ENCODE data around the gene ZFYVE28.

The ZFYVE28 gene

GRCh38 chr4:2396781-2397368 lies 21.6 kb downstream of the ZFYVE28 start:
- no peaks in the 10 kb centered on the region for H3K9me3 ChIP-seq (ENCODE audit: insufficient read depth, low read length)
- H3K79me2 ChIP-seq (ENCODE audit: insufficient read depth, low read length) = no peaks in the 10 kb centered on the region

GRCh38 chr4:2395584-2395983 lies 22.9 kb downstream of the ZFYVE28 start:
- Histone ChIP-seq H3K27me3 (ENCODE audit: low read length) (no peaks in the 10 kb centered on the region), H3F3A (ENCODE audit: insufficient read depth) (no peaks in the 10 kb centered on the region), H3K9ac (ENCODE audit: low read length) (no peak overlapping the region), H3K9me3 (ENCODE audit: insufficient read depth, low read length) (no peaks in the 10 kb centered on the region), H3K79me2 (ENCODE audit: insufficient read depth, low read length) (no peaks in the 10 kb centered on the region), H2AFZ (ENCODE audit: low read depth, low read length, severe bottlenecking) (no peak overlapping the region), H3K9me2 (replicated peaks; ENCODE audit: insufficient read depth, low read length) (no peaks in the 10 kb centered on the region), H3K4me2 (ENCODE audit: low read depth, low read length, poor library complexity, severe bottlenecking) (no peak overlapping the region), H3K4me3 (ENCODE audit: insufficient read depth, low read length, poor library complexity, severe bottlenecking) (no peak overlapping the region), H4K20me1 (ENCODE audit: low read depth, low read length) (no peaks in the 10 kb centered on the region), H3K27ac (ENCODE audit: low read depth, low read length) (no peak overlapping the region), H3K36me3 (ENCODE audit: low read length) (no peaks in the 10 kb centered on the region)
- TF ChIP-seq EZH2phosphoT487 (conservative IDR thresholded peaks at IDR 0.05; ENCODE audit: low read length) (no peak), CTCF (IDR thresholded peaks at IDR 0.05; ENCODE audit: insufficient read depth, low read length, poor library complexity, severe bottlenecking) (no peak)

More at GRCh38 chr4:2396781-2397368, 21.6 kb downstream of the ZFYVE28 start:
- H3K4me3 ChIP-seq (ENCODE audit: insufficient read depth, low read length, poor library complexity, severe bottlenecking) = no peak overlapping the region
- H3K9ac ChIP-seq (ENCODE audit: low read length) = no peak overlapping the region
- no peak overlapping the region for H3K27ac ChIP-seq (ENCODE audit: low read depth, low read length)
- no peak overlapping the region for H2AFZ ChIP-seq (ENCODE audit: low read depth, low read length, severe bottlenecking)
- no peaks in the 10 kb centered on the region for H4K20me1 ChIP-seq (ENCODE audit: low read depth, low read length)
- H3K9me2 ChIP-seq (replicated peaks; ENCODE audit: insufficient read depth, low read length) = no peaks in the 10 kb centered on the region
- TF ChIP-seq EZH2phosphoT487 (conservative IDR thresholded peaks at IDR 0.05; ENCODE audit: low read length) = no peak
- no peak for TF ChIP-seq CTCF (IDR thresholded peaks at IDR 0.05; ENCODE audit: insufficient read depth, low read length, poor library complexity, severe bottlenecking)
- no peaks in the 10 kb centered on the region for H3K36me3 ChIP-seq (ENCODE audit: low read length)
- H3K4me2 ChIP-seq (ENCODE audit: low read depth, low read length, poor library complexity, severe bottlenecking) = no peak overlapping the region
- H3F3A ChIP-seq (ENCODE audit: insufficient read depth) = no peaks in the 10 kb centered on the region
- no peaks in the 10 kb centered on the region for H3K27me3 ChIP-seq (ENCODE audit: low read length)

GRCh38 chr4:2395038-2395437 lies 23.4 kb downstream of the ZFYVE28 start:
- Histone ChIP-seq H3K4me2 (ENCODE audit: low read depth, low read length, poor library complexity, severe bottlenecking) (no peak overlapping the region), H3K27ac (ENCODE audit: low read depth, low read length) (no peak overlapping the region), H3K27me3 (ENCODE audit: low read length) (no peaks in the 10 kb centered on the region), H3K9me3 (ENCODE audit: insufficient read depth, low read length) (no peaks in the 10 kb centered on the region), H3K9ac (ENCODE audit: low read length) (no peak overlapping the region), H3F3A (ENCODE audit: insufficient read depth) (no peaks in the 10 kb centered on the region), H3K36me3 (ENCODE audit: low read length) (no peaks in the 10 kb centered on the region), H3K4me3 (ENCODE audit: insufficient read depth, low read length, poor library complexity, severe bottlenecking) (no peak overlapping the region), H4K20me1 (ENCODE audit: low read depth, low read length) (no peaks in the 10 kb centered on the region), H3K9me2 (replicated peaks; ENCODE audit: insufficient read depth, low read length) (no peaks in the 10 kb centered on the region), H2AFZ (ENCODE audit: low read depth, low read length, severe bottlenecking) (no peak overlapping the region), H3K79me2 (ENCODE audit: insufficient read depth, low read length) (no peaks in the 10 kb centered on the region)
- TF ChIP-seq CTCF (IDR thresholded peaks at IDR 0.05; ENCODE audit: insufficient read depth, low read length, poor library complexity, severe bottlenecking) = no peak
- TF ChIP-seq EZH2phosphoT487 (conservative IDR thresholded peaks at IDR 0.05; ENCODE audit: low read length) = no peak

Data from SU-DHL-6 (cell line).